Panc1 (cell line): ENCODE measurements around the gene CFAP45. TPM values are rescaled to one million over a fixed set of nuclear protein-coding genes. Genes with fewer than 3 reads are reported as not detected.

Experiments used
- ATAC-seq: fragments of 200-7000 bp; cut with Tn5 transposase; 2 replicates; pipeline ENCODE4 v1.9.1; 2020; ENCODE audit warnings: mild to moderate bottlenecking, moderate library complexity
- BruUV-seq: library from RNA; stranded (reverse); fragments of 400-500 nt; replicated peaks from 2 replicates; lab custom pipeline; 2021; lab: Mats Ljungman, UMichigan
- CTCF ChIA-PET: fragments of 300-600 bp; sonication (Branson Sonifier 250); formaldehyde crosslinking; loops from one replicate; lab custom pipeline; 2022; ENCODE audit warnings: antibody characterized with exemption; lab: Charles Lee
- POLR2A ChIA-PET: fragments of 300-600 bp; sonication (Branson Sonifier 250); formaldehyde crosslinking; loops from one replicate; lab custom pipeline; 2022; ENCODE audit warnings: antibody characterized with exemption; lab: Charles Lee
- DNase-seq: peaks from one replicate; pipeline ENCODE4 v3.0.0-alpha.2; 2010; ENCODE audit warnings: low read depth, low spot score
- H3K27ac ChIP-seq: 2 replicates; pipeline ENCODE4 v1.5.1; 2011; ENCODE audit warnings: mild to moderate bottlenecking, low read length, inconsistent platforms
- H3K27me3 ChIP-seq: fragments of 200-500 bp; sonication (Bioruptor generic); 2 replicates; pipeline ENCODE4 v1.6.0; 2014; ENCODE audit warnings: low read length, inconsistent platforms; ENCODE audit not compliant: control insufficient read depth, insufficient read depth
- H3K36me3 ChIP-seq: fragments of 200-500 bp; sonication (Bioruptor generic); 2 replicates; pipeline ENCODE4 v1.5.1; 2014; ENCODE audit warnings: inconsistent platforms, mild to moderate bottlenecking, low read length, moderate library complexity; ENCODE audit not compliant: control insufficient read depth, insufficient read depth
- H3K4me1 ChIP-seq: 2 replicates; pipeline ENCODE4 v1.5.1; 2011; ENCODE audit warnings: inconsistent platforms, mild to moderate bottlenecking, low read length, moderate library complexity; ENCODE audit not compliant: control insufficient read depth, insufficient read depth
- H3K4me3 ChIP-seq, 2 experiments: 2 replicates each; pipeline ENCODE4 v1.5.1; 2011 to 2012; ENCODE audit warnings: low read depth in 2 of 2, low read length in 2 of 2, mild to moderate bottlenecking in 2 of 2, inconsistent platforms in 1 of 2, moderate library complexity in 1 of 2
- H3K9me3 ChIP-seq: fragments of 200-500 bp; sonication (Bioruptor generic); 2 replicates; pipeline ENCODE4 v1.5.1; 2014; ENCODE audit warnings: low read depth, mild to moderate bottlenecking, inconsistent platforms, low read length, moderate library complexity; ENCODE audit not compliant: control insufficient read depth, insufficient read depth
- CTCF ChIP-seq: fragments of 450-650 bp; IDR thresholded peaks from 2 replicates; pipeline ENCODE4 v1.5.1; 2017; ENCODE audit warnings: mild to moderate bottlenecking
- POLR2AphosphoS5 ChIP-seq: IDR thresholded peaks from 2 replicates; pipeline ENCODE4 v1.6.1; 2012; ENCODE audit warnings: mild to moderate bottlenecking, low read depth, low read length, moderate library complexity
- REST ChIP-seq, 2 experiments: IDR thresholded peaks; 2 replicates each; pipeline ENCODE4 v1.6.1; 2011 to 2012; ENCODE audit warnings: low read depth in 2 of 2, control low read depth in 1 of 2, low read length in 1 of 2, mild to moderate bottlenecking in 1 of 2, moderate library complexity in 1 of 2; ENCODE audit not compliant: insufficient read depth in 1 of 2
- SIN3A ChIP-seq: IDR thresholded peaks from 2 replicates; pipeline ENCODE4 v1.6.1; 2012; ENCODE audit warnings: low read depth, mild to moderate bottlenecking, low read length, moderate library complexity, borderline replicate concordance; ENCODE audit not compliant: insufficient read depth
- TCF7L2 ChIP-seq: IDR thresholded peaks from 2 replicates; pipeline ENCODE4 v1.6.1; 2011; ENCODE audit warnings: mild to moderate bottlenecking, low read depth, low read length, inconsistent platforms
- in situ Hi-C: cut with HindIII; loops from 2 replicates; pipeline ENCODE4 v1.10.0; 2016; ENCODE audit warnings: low sequenced_read_pairs, low pct_unique_long_range_greater_than_20kb
- intact Hi-C: fragments of 100-400 bp; cut with micrococcal nuclease; formaldehyde crosslinking; loops from one replicate; pipeline ENCODE4 v1.10.0; 2022; ENCODE audit not compliant: unreplicated experiment
- total RNA-seq: library from RNA; stranded (reverse); gene quantifications from one replicate; pipeline ENCODE4 v1.2.1, GENCODE V29; 2021; ENCODE audit not compliant: unreplicated experiment

The CFAP45 gene
- total RNA-seq, 1 experiment from 2014 or later = 1.6 TPM

GRCh38 chr1:159895286-159895685 is 4.7 kb downstream of the CFAP45 start:
- Histone ChIP-seq H3K36me3 (no peaks in the 10 kb centered on the region), H3K4me1 (no peaks in the 10 kb centered on the region), H3K27ac (no peak overlapping the region), H3K9me3 (no peaks in the 10 kb centered on the region), H3K4me3 (no peak overlapping the region), H3K27me3 (no peaks in the 10 kb centered on the region)
- ChIA-PET CTCF (interaction anchor here (3.8 kb wide), 1 partner anchor 112 kb away, joined by 18 read pairs; no protein-coding TSS in a partner anchor), POLR2A (no interaction called here)
- ATAC-seq (no peak), DNase-seq (no peak)
- no peak for TF ChIP-seq SIN3A
- TF ChIP-seq CTCF = no peak
- no peak for TF ChIP-seq POLR2AphosphoS5
- TF ChIP-seq TCF7L2 = no peak
- TF ChIP-seq REST (IDR thresholded peaks at IDR 0.05; ENCODE audit: insufficient read depth in 1 of 2, low read depth in 2 of 2, low read length in 1 of 2) = no peak
- intact Hi-C loops = loop anchor here (10.0 kb wide), 1 partner anchor 730 kb away; no protein-coding TSS in a partner anchor
- no TSS peak for BruUV-seq
- in situ Hi-C loops = no loop called here

GRCh38 chr1:159892944-159893343 is 7.0 kb downstream of the CFAP45 start:
- DNase-seq (no peak), ATAC-seq (no peak)
- Histone ChIP-seq H3K9me3 (no peaks in the 10 kb centered on the region), H3K27me3 (no peaks in the 10 kb centered on the region), H3K36me3 (no peaks in the 10 kb centered on the region), H3K27ac (no peak overlapping the region), H3K4me3 (no peak overlapping the region), H3K4me1 (no peaks in the 10 kb centered on the region)
- no TSS peak for BruUV-seq
- CTCF ChIA-PET = interaction anchor here (0.9 to 3.8 kb wide), 4 partner anchors 93 to 114 kb away, joined by 3 to 18 read pairs (median 7); partner anchors contain the start of gene DUSP23
- POLR2A ChIA-PET = no interaction called here
- TF ChIP-seq REST (IDR thresholded peaks at IDR 0.05; ENCODE audit: insufficient read depth in 1 of 2, low read depth in 2 of 2, low read length in 1 of 2) (no peak), CTCF (0 out of 2 replicates have a peak, but pooled peaks have one; percentile 24)
- intact Hi-C loops = loop anchor here (5.0 to 10.0 kb wide), 3 partner anchors 111 to 728 kb away; partner anchors contain the start of gene DUSP23
- in situ Hi-C loops = no loop called here
